Mucosa of gallbladder (tissue), 1 donor: Measurements from ENCODE around the gene SSX2IP. TPM values are rescaled to one million over a fixed set of nuclear protein-coding genes. Genes with fewer than 3 reads are reported as not detected.

Source experiments
- DNase-seq: peaks from one replicate; pipeline ENCODE4 v3.0.0-alpha.2; 2020; ENCODE audit warnings: low spot score
- total RNA-seq: library from RNA; stranded (reverse); gene quantifications from one replicate; pipeline ENCODE4 v1.2.1, GENCODE V29; 2021
- donor health status: DM: no; HTN: no; CAD: no.

The SSX2IP gene
- total RNA-seq, 1 donor from 2014 or later: 22.3 TPM

DNA sequence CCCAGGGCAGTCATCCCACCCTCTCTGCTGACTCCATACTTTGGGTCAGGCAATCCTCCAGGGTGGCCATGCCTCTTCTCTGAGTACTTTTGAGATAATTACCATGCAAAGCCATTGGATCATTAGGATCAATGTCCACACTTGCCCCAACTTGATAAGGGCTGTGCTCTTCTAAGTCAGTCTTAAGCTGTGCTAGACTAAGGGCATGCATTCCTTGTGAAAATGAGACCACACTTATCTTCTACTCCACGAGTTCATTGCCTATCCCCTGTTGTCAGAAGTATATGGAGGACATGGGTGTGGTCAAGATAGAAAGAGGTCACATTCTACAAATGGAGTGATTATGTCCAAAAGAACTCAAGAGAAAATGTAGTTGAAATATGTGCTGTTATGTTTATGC lies 18.9 kb upstream of the SSX2IP start:
- DNase-seq: no peak

DNA sequence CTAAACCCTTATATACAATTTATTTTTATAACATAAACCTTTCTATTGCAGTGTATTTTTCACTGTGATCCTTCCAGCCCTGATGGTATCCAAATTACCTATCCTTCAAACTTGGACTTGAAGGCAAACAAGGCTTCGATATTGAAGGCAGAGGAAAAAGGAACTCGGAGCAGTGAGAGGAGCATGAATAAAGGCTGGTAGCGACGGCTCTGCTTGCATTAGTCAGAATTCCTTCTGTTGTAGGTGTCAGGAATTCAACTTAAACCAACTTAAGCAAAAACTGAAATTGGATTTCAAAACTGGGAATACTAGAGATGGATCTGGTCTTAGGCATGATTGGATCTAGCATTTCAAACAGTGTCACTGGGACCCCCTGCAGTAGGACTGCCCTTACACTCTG lies 17.8 kb upstream of the SSX2IP start:
- no peak for DNase-seq

DNA sequence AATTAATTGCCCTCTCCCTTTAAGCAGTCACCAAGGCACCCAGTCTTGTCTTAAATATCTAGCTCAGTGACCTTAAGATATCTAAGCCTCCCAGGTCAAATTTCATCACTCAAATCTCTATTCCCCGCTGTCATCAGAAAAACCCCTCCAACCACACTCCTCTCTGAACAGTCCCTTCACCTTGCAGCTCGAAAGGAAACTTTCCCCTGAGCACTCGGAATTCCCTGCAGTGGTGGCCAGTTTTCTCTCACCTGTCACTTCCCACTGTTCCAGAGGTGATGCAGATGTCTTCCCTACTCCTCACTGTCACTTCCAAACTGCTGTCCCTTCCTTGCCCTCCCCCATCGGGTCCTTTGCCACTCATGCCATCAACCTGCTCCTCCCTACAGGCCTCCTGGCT lies 15.3 kb upstream of the SSX2IP start:
- no peak for DNase-seq

DNA sequence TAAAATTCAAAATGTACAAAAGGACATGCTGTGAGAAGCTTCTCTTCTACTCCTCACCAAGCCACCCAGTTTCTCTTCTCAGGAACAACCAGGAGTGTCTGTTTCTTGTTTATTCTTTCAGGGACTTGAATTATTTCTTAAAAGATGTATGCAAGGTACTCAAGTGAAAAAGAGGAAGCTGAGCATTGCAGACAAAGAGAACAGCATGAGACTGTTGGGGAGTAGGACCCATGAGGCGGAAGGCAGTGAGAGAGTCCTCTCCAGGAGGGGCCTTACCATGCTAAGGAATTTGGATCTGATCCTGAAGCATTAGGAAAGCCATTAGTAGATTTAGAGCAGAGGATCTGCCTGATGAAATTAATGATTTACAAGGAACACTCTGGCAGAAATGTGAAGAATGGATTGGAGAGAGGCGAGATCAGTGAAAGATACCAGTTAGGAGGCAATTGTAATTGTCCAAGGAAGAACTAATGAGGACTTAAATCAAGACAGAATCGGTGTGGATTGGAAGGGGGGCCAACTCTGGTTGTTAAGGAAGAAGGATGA lies 14.7 kb upstream of the SSX2IP start:
- no peak for DNase-seq

DNA sequence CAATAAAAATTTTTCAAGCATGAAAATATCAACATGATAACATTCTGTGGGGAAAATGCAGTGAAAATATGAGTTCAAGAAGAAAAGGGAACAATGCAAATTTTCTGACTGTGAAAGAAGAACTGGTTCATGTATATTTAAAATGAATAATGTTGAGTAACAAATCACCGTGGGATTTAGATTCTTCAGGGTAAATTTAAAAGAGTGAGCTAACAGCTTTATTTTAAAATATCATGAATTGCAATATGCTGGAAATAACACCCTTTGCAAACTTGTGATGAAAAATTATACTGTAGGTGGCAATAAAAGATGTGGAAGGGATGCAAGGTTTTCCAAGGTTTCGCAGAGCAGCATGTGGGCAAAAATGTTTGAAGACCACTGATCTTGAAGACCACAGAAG lies 13.2 kb upstream of the SSX2IP start:
- no peak for DNase-seq

DNA sequence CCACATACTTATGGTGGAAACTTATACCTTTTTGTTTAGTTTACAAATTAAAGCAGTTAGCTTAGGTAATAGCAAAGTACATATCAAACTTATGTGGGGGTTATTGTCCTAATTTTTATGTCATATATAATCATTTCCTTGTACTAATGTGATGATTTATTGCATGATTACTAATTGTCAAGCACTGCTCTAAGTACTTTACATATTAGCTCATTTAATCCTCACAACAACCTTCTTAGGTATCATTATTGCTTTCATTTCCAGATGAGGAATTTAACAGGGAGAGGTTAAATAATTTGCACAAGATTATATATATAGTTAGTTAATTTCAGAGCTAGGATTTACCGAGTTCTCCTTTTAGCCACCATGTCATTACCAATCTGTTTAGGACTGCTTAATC lies 11.9 kb upstream of the SSX2IP start:
- DNase-seq: no peak

DNA sequence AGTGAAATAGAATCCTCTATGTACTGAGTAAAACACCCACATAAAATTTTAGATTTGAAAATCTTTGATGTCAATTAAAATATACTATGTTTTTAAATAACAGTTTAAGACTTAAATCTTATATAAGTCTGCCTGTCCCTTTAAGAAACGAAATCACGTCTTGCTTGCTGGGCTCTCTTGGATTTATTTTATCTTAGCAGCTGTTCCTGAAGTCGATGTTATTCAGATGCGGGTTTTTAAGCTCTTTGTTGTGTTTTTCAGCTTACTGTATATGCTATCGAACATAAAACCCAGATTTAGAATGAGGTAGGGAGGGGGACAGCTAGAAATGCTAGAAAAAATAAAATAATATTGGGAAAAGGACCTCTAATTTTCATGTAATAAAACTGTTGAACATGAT lies 11.1 kb upstream of the SSX2IP start:
- no peak for DNase-seq

DNA sequence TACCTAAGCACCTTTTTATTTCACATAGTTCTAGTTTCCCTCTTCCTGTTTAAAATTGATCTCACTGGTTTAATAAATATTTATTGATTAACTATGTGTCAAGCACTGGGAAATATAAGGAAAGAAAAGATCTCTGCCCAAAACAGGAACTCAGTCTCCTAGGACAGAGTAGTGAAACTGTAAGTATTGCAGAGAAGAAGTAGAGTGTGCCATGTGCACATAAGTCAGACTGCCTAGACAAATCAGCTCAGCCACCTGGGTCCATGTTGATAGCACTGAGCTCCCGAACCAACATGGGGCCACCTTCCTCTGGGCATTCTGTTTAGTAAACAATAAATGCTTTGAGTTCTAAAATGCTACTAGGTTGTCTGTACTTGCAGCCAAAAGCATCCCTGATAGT lies 9.8 kb upstream of the SSX2IP start:
- no peak for DNase-seq

DNA sequence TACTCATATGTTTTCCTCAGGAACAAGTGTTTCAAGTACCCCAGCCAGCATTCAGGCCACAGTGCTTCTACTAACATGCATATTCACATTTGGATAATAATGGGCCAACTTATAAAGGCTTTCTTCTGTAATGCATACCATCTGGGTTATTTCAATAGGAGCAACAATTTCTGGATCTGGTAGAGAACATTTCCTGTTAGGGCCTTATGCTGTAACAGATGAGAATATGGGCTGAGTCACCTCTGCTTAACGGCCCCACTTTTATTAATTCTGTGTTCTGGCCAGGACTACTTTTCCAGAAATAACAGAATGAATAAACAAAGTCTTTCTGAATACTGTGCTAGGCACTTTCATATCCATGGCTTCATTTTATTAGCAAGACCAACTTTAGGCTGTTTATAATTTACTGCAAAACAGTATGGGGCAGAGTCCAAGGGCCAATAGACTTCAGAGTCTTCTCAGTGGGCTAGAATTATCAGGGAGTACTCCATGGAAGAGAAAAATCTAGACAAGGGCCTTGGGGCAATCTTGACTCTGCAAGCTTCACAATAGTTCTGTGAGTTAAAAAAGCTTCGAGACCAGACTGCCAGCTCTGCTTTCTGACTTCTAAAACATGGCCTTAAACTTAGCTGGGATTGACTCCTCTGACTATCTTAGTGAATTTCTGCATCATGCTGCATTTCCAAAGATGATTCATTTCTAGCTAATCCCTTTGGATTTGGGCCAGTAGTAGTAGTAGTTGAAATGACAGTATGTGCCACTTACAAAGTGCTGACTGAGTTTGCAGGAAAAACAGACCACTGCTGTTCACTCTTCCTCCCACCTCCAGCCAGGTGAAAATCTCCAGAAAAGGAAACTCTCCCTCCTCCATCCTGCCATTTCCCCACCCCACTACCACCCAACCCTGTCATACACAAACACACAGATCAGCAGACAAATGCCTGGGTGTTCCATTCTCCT lies 8.2 kb upstream of the SSX2IP start:
- no peak for DNase-seq

DNA sequence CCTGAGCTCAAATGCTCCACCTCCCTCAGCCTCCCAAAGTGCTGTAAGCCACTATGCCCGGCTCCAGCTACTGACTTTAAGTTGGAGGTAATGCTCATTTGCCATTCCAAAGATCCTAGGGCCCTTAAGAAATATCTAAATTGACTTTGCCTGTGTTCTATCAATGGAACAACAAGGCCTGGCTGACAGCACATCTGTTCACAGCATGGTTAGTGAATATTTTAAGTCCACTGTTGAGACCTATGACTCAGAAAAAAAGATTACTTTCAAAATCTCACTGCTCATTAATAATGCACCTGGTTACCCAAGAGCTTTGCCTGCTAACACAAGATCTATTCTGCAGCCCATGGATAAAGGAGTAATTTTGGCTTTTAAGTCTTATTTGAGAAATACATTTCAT lies 3.5 kb upstream of the SSX2IP start:
- no peak for DNase-seq

DNA sequence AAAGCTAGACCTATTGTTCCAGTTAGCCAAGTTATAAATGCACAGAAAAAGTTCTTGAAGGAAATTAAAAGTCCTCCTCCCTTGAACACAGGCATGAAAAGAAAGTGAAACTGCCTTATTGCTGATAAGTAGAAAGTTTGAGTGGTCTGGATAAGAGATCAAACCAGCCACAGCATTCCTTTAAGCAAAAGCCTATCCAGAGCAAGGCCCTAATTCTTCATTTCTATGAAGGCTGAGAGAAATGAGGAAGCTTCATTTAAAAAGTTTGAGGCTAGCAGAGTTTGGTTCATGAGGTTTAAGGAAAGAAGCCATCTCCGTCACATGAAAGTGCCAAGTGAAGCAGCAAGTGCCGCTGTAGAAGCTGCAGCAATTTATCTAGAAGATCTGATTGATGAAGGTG lies 2.7 kb upstream of the SSX2IP start:
- DNase-seq: no peak

DNA sequence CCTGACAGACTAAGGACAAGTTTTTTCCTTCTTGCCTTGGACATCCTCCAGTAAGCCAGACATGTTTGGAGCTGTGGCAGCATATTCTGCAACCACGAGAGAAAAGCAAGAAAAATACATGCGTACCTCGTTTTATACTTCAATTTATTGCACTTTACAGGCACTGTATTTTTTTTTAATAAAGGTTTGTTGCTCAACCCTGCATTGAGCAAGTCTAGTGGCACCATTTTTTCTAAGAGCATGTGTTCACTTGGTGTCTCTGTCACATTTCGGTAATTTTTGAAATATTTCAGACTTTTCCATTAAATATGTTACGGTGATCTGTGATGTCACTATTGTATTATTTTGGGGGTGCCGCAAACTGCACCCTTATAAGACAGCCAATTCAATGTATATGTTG lies 2.1 kb upstream of the SSX2IP start:
- DNase-seq: no peak

DNA sequence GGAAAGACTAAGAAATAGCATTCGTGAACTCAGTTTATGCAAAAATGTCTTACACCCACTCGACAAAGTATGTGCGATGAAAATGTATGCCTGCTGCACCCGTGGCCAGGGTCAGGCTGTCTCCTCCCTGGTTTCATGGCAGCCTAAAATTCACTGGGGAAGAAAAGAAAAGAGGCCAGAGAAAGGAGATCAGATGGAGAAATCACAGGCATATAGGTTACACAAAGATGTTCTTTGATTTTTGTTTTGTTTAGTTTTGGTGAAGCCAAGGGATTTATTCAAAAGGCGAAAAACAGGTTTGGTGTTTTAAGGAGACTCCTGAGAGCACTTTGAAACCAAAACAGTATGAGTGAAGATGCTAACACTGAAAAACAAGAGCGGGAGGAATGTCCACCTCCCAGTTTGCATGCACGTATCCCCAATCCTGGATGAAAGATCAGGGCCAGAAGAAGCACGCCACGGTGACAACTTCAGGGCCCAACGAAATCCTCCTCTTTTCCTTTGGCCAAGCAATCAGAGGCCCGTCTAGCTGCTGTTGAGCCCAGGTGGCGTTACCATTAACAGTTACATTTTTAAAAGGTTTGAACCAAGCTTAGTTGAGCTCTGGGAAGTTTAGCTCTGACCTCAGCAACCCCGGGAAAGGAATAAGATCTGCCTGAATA lies 992 bp upstream of the SSX2IP start:
- DNase-seq: no peak

DNA sequence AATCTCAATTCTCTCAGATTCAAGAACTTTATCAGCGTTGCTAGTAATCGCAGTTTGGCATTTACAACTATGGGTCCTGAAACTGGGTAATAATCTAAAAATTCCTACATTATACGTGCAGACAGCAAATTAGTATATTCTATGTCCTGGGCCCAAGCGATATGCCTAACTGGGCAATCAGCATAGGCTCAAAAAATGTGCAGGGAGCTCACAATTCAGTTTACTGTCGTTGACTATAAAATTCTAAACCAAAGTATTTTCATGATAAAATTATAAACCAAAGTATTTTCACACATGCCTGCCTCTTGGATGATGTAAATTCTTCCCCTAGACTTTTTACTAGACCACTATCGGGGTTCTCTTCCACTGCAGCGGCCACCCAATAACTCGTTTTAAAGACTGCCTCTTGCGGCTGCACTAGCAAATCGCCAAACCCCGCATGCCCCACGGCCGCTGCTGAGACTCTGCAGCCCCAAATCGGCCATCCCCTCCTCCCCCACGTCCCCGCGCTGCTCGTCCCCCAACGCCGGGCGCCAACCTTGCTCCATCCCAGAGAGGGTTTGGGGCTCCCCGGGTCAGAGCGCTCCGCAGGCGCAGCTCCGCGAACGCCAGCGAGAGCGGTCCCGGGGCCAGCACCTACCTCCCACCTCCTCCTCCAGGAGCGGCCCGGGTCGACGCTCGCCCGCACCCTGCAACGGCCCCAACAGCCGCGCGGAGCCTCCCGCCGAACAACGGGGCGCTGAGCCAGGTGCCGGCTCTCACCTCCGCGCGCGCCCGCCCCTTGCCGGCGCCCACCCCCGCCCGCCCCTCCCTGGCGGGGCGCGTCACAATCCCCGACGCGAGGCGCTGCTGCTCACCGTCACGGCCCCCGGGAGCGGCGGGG lies 506 bp downstream of the SSX2IP start:
- peak; percentile 55 for DNase-seq

DNA sequence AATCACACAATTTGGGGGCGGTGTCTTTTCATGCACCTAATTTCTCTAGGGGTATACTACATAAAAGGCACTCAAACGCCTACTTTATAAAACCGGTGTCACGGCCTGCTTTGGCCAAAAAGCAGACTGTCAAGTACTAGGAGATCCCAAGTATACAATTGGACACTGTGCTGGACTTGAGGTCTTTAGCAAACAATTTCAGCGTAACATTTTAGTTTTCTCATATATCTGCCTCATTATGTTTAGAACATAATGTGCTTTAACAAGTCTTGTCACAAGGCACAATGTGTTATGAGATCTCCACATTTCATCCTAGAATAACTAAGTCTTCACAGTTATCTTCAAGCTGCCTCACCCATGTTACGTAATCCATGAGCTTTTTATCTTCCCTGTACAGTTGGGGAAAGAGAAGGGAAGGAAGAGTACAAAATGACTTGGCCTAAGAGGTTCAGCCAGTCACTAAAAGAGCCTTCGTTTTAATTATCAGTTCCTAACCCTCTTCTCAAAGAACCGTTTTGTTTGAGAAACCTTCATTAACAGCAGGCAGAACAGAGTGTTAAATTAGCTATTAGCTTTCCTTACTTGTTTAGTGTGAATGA lies 1.7 kb downstream of the SSX2IP start:
- no peak for DNase-seq

DNA sequence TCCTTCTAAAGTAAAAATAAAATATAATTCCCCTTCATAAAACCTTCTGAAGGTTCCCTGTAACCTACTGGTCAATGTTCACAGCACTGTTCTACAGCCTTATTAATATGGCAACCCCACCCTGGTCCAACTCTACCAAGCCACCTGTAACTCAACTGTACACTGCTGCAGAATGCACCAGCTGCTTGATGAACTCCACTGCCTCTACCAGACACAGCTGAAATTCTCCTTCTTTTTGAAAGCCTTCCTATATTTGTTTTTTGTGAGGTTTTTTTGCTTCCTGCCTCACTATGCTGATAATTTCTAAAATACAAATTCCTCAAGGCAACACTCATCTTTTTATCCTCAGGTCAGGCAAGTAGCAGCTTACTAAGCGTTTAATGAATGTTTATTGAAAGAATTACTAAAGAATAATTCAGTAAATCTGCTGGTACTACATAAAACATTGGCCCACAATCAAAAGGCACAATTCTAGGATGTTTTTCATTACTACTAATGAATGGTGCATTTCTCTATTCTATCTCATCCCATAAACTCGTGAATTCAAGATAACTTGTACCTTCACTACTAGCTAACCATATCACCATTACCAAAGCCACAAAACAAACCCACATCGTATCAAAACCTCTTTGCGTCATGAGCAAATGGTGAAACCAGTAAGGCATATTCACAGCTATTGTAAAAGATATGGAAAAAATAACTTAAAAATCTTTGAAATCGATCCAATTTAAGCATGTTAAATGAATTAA lies 2.4 kb downstream of the SSX2IP start:
- no peak for DNase-seq

DNA sequence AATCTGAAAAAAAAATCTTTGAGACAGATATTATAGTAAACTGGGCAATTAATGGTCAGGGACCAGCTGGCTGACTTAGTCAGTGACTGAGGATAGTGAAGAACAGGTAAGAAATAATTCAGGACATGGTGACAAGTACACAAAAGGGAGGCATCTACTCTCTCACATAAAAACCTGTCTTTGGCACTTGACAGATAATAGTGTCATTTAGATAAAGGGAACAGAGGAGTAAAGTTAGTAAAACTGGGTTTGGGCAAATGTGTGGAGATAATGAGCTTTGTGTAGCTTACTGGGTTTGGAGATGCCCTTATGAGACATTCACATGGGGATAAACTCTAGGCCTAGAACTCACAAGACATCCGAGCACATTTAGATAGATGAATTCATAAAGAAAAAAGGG lies 4.0 kb downstream of the SSX2IP start:
- no peak for DNase-seq

DNA sequence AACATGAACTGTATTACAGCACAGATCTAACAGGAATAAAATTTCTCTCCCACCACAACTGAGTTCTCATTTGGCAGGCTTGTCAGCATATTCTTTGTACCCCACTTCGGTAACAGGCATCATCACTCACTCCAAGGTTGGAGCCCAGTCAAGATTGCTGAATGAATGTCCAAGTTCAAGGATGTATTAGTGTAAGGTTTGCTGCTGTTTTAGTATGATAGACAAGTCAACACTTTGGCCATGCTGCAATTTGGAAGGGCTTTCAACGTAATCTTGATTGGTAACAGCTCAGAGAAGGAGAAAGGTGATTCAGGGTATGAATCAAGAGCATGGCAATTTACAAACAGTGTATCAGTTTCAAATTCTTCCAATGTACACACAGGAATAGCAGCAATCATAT lies 6.8 kb downstream of the SSX2IP start:
- no peak for DNase-seq

DNA sequence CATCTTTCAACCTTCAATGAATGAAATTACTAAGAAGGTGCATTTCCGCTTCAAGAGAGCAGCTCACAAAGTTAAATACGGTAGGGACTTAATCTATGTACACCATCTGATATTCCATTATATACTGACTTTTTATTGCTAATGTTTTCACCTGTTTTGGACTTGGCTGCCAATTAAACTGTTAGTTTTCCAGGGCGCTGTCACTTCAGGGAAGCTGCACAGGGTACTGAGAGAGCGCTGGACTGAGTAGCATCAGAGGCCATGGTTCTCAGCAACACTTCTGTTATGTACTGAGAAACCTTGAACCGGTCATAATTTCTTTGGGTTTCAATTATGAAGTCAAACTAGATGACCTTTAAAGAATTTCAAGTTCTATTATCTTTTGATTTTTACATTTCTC lies 8.2 kb downstream of the SSX2IP start:
- DNase-seq: no peak

DNA sequence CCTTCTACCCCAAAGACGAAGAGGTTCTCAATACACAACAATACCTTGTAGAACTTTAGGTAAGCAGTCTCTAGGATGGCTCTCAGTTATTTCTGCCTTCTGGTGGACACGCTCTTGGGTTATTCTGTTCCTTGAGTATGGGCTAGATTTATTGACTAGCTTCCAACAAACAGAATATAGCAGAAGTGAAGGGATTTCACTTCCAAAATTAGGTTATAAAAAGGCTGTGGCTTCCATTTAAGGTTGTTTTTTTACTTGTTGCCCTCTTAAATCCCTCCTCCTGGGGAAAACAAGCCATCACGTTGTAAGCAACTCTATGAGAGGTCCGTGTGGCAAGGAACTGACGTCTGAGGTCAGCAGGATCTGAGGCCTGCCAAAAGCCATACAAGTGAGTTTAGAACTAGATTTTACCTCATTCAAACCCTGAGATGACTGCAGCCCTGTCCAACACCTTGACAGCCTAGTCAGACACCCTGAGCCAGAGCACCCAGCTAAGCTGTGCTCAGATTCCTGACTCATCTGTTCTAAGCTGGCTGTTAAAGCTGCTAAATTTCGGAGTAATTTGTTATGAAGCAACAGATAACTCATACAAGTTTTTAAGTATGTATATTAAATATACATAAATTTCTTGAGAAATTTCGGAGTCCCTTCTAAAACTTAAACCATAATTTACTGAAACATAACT lies 12.7 kb downstream of the SSX2IP start:
- no peak for DNase-seq
